Upper lobe of left lung (tissue), 6 donors: Measurements from ENCODE around the gene PRKAR2B. TPM values are rescaled to one million over a fixed set of nuclear protein-coding genes. Genes with fewer than 3 reads are reported as not detected.

Experiments used
- ATAC-seq, 2 donors: fragments of 200-7000 bp; cut with Tn5 transposase; one replicate each; pipeline ENCODE4 v1.9.1; 2022; ENCODE audit warnings: mild to moderate bottlenecking in 2 of 2, moderate library complexity in 2 of 2; ENCODE audit not compliant: low FRiP score in 2 of 2
- DNase-seq, 2 donors: peaks; one replicate each; pipeline ENCODE4 v3.0.0-alpha.2; 2019 to 2020
- H3K27ac ChIP-seq, 4 donors: fragments of 200-600 bp; sonication (generic); one replicate each; pipeline ENCODE4 v1.5.1; 2016 to 2019
- H3K27me3 ChIP-seq, 4 donors: fragments of 200-600 bp; sonication (generic); one replicate each; pipeline ENCODE4 v1.5.1; 2017 to 2019
- H3K36me3 ChIP-seq, 4 donors: fragments of 200-600 bp; sonication (generic); one replicate each; pipeline ENCODE4 v1.5.1; 2016 to 2019
- H3K4me1 ChIP-seq, 4 donors: fragments of 200-600 bp; sonication (generic); one replicate each; pipeline ENCODE4 v1.5.1; 2018 to 2019
- H3K4me3 ChIP-seq, 4 donors: fragments of 200-600 bp; sonication (generic); one replicate each; pipeline ENCODE4 v1.5.1; 2017 to 2019; ENCODE audit warnings: mild to moderate bottlenecking in 2 of 4, moderate library complexity in 1 of 4
- H3K9me3 ChIP-seq, 4 donors: fragments of 200-600 bp; sonication (generic); one replicate each; pipeline ENCODE4 v1.5.1; 2018 to 2019
- CTCF ChIP-seq, 6 experiments: fragments of 450-650 bp in 4 of 6; fragments of 200-600 bp in 2 of 6; sonication (generic) in 2 of 6; IDR thresholded peaks; one replicate each; pipeline ENCODE4 v1.5.1; 2016 to 2019; ENCODE audit warnings: antibody characterized with exemption in 6 of 6
- EP300 ChIP-seq, 4 donors: sonication (generic); formaldehyde crosslinking; IDR thresholded peaks; one replicate each; pipeline ENCODE4 v1.5.1; 2017; ENCODE audit warnings: antibody characterized with exemption in 4 of 4, control low read depth in 2 of 4
- POLR2A ChIP-seq, 4 donors: fragments of 450-650 bp; IDR thresholded peaks; one replicate each; pipeline ENCODE4 v1.5.1; 2016 to 2017; ENCODE audit warnings: antibody characterized with exemption in 4 of 4, mild to moderate bottlenecking in 2 of 4
- POLR2AphosphoS5 ChIP-seq, 2 donors: sonication (generic); formaldehyde crosslinking; IDR thresholded peaks; one replicate each; pipeline ENCODE4 v1.5.1; 2017; ENCODE audit warnings: antibody characterized with exemption in 2 of 2
- WGBS, 2 donors: methylation state at CpG; one replicate each; pipeline ENCODE4 v1.1.5; 2017 to 2018; 5-methylcytosine and 5-hydroxymethylcytosine counted together
- total RNA-seq, 6 donors: library from RNA; depleted of rRNA in 4 of 6; stranded (reverse); fragments of >200 nt in 4 of 6; gene quantifications; one replicate each; pipeline versions ENCODE4 v1.1.0 to v1.2.1, GENCODE V29; 2016 to 2021
- donor health status: DM: no; HTN: no; CAD: no; lungs with moderate emphysema.
- donor health status: DM: no; HTN: yes; CAD: no; lungs with severe emphysema.

The PRKAR2B gene
- total RNA-seq, 6 donors from 2014 or later, result 6.5 to 24.1 (median 9.8) TPM

GRCh38 chr7:107172276-107173032, 127.9 kb downstream of the PRKAR2B start:
- Histone ChIP-seq H3K27me3 (no peaks in the 10 kb centered on the region), H3K4me3 (no peak overlapping the region), H3K36me3 (no peaks in the 10 kb centered on the region), H3K9me3 (no peaks in the 10 kb centered on the region), H3K27ac (peak overlapping the region in 1 of 4 donors; percentile 30), H3K4me1 (peaks cover 36 to 65% (median 55%) of the 10 kb centered on the region in 4 donors)
- TF ChIP-seq POLR2A (IDR thresholded peaks at IDR 0.05) (no peak), EP300 (IDR thresholded peaks at IDR 0.05) (no peak), POLR2AphosphoS5 (IDR thresholded peaks at IDR 0.05) (no peak), CTCF (IDR thresholded peaks at IDR 0.05) (no peak)
- DNase-seq, result no peak
- 73 to 82% methylated on average over 4 of the region's 4 CpGs for WGBS, 2 donors
- ATAC-seq, result no peak

GRCh38 chr7:107173191-107173590, 128.7 kb downstream of the PRKAR2B start:
- 77 to 85% methylated on average over 2 of the region's 2 CpGs for WGBS, 2 donors
- no peak overlapping the region for H3K27ac ChIP-seq
- no peak for DNase-seq
- no peak overlapping the region for H3K4me3 ChIP-seq
- H3K36me3 ChIP-seq, result no peaks in the 10 kb centered on the region
- no peak for ATAC-seq
- H3K27me3 ChIP-seq, result no peaks in the 10 kb centered on the region
- peaks cover 36 to 65% (median 59%) of the 10 kb centered on the region in 4 donors for H3K4me1 ChIP-seq
- H3K9me3 ChIP-seq, result no peaks in the 10 kb centered on the region
- TF ChIP-seq EP300 (IDR thresholded peaks at IDR 0.05), result no peak

- no peaks in the 10 kb centered on the region for H3K9me3 ChIP-seq
- 40 to 56% methylated on average over 4 of the region's 4 CpGs for WGBS, 2 donors
- no peak for DNase-seq
- peaks cover 36 to 65% (median 63%) of the 10 kb centered on the region in 4 donors for H3K4me1 ChIP-seq
- peak overlapping the region in 1 of 4 donors; percentile 7 for H3K27ac ChIP-seq
- TF ChIP-seq POLR2A (IDR thresholded peaks at IDR 0.05) (no peak), POLR2AphosphoS5 (IDR thresholded peaks at IDR 0.05) (no peak), EP300 (IDR thresholded peaks at IDR 0.05) (no peak), CTCF (IDR thresholded peaks at IDR 0.05) (no peak)
- no peak for ATAC-seq
- no peaks in the 10 kb centered on the region for H3K36me3 ChIP-seq
- H3K27me3 ChIP-seq, result no peaks in the 10 kb centered on the region
- no peak overlapping the region for H3K4me3 ChIP-seq
These were observed 129.3 kb downstream of the PRKAR2B start for GRCh38 chr7:107173691-107174406.

GRCh38 chr7:107179326-107180164, 135.0 kb downstream of the PRKAR2B start:
- H3K36me3 ChIP-seq, result peaks cover 7 to 43% (median 16%) of the 10 kb centered on the region in 4 donors
- DNase-seq, result no peak
- no peak for ATAC-seq
- no peak overlapping the region for H3K4me3 ChIP-seq
- TF ChIP-seq POLR2A (IDR thresholded peaks at IDR 0.05) (no peak), EP300 (IDR thresholded peaks at IDR 0.05) (no peak), CTCF (IDR thresholded peaks at IDR 0.05) (no peak), POLR2AphosphoS5 (IDR thresholded peaks at IDR 0.05) (no peak)
- H3K4me1 ChIP-seq, result peaks cover 18 to 44% (median 39%) of the 10 kb centered on the region in 4 donors
- 83 to 92% methylated on average over 14 of the region's 14 CpGs for WGBS, 2 donors
- H3K9me3 ChIP-seq, result no peaks in the 10 kb centered on the region
- H3K27ac ChIP-seq, result no peak overlapping the region
- no peaks in the 10 kb centered on the region for H3K27me3 ChIP-seq

- no peaks in the 10 kb centered on the region for H3K9me3 ChIP-seq
- ATAC-seq, result no peak
- peaks cover 11 to 50% (median 20%) of the 10 kb centered on the region in 4 donors for H3K36me3 ChIP-seq
- peak overlapping the region in 2 of 4 donors; percentile 40 for H3K27ac ChIP-seq
- TF ChIP-seq POLR2AphosphoS5 (IDR thresholded peaks at IDR 0.05) (no peak), EP300 (IDR thresholded peaks at IDR 0.05) (no peak), CTCF (IDR thresholded peaks at IDR 0.05) (no peak), POLR2A (IDR thresholded peaks at IDR 0.05) (no peak)
- no peaks in the 10 kb centered on the region for H3K27me3 ChIP-seq
- H3K4me1 ChIP-seq, result peaks cover 12 to 37% (median 32%) of the 10 kb centered on the region in 4 donors
- no peak overlapping the region for H3K4me3 ChIP-seq
- peak in 1 of 2 donors; percentile 59 for DNase-seq
- WGBS, 2 donors, result 39 to 53% methylated on average over 1 of the region's 1 CpG
These were observed 135.9 kb downstream of the PRKAR2B start for GRCh38 chr7:107180378-107180777.
